Posterior cingulate gyrus (tissue), 11 donors: ENCODE results near the gene CNTFR.
"Not testable (repeated sequence)": the region's sequence is repeated elsewhere in the genome, so short reads cannot be mapped to it uniquely, and the experiment has no call there.

ENCODE experiments used
- DNase-seq, 10 donors: peaks; one replicate each; pipeline versions ENCODE4 v3.0.0 to v3.0.0-alpha.2; 2020 to 2021; ENCODE audit warnings: mixed read lengths in 3 of 10
- intact Hi-C: fragments of 100-400 bp; cut with DNase I; formaldehyde crosslinking; loops from one replicate; pipeline ENCODE4 v1.15.1; 2023

Gene CNTFR

DNA sequence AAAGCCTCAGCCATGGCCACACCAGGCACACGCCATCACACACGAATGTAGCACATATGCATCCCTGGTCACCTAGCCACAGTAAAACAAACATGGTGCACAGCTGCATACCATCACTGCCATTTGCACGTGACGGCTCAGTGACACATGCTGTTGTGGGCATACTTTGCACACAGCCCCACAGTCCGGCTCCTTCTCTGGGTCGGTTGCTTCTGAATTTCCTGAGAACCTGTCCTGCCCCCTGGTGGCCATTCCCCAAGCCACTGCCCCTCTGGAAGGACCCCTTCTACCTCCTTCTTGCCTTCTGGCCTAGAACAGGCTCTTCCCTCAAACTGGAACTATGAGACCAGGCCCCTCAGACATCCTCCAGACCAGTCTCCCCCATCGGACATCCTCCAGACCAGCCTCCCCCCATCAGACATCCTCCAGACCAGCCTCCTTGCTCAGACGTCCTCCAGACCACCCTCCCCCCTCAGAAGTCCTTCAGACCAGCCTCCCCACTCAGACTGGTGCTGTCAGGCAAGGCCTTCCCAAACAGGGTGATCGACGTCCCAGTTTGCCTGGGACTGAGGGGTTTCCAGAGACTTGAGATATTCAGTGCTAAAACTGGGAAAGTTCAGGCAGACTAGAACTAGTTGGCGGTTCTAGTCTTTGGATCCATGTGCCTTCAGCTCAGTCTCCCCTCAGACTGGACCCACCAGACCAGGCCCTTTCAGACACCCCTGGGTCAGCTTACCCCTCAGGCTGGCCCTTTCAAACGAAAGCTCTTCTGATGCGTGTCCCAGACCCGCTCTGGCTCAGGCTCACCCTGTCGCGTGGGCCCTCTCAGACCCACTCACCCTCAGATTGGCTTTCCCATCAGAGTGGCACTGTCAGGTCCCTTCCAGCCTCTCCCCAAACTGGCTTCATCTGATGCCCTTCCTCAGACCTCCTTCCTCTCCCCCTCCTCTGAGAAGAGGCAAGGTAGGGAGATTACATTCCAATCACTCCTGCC is 42.4 kb downstream of the CNTFR start:
- intact Hi-C loops = loop anchor here (1.0 to 5.0 kb wide), 3 partner anchors 46 to 143 kb away; no protein-coding TSS in a partner anchor
- DNase-seq = peak; percentile 58 to 96 (median 79)

DNA sequence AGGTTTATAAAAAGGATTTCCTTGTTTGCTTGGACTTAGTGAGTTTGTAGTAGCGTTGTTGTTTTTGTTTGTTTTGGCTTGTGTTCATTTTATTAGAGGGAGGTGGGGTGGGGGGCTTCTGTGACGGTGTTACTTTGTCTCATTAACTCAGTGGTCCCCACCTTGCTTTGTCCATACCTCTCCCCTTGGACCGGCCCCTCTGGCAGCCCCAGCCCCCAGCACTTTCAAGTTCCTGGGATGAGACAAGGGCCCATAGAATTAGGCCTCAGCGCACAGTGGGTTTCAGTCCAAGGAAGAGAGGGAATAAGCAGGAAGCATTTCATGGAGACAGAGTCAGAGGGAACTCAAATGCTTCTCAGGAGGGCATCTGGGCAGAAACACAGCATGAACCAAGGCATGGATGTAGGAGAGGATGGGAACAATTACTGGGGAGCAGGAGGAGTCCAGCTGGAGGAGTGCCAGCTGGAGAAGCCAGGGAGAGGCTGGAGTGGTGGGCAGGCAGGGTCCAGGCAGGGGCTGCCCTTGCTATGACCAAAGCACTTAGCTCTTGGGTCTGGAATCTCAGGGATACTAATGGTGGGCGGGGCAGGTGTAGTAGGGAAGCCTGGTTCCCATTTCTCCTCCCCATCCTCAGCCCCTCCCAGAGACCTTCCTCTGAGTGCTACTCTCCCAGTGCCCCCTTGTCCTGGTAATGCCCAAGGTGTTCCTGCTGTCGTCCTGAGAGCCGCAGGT is 43.3 kb downstream of the CNTFR start:
- intact Hi-C loops = loop anchor here (5.0 kb wide), 1 partner anchor 109 kb away; no protein-coding TSS in a partner anchor
- peak in 2 of 10 donors; percentile 8 to 72 for DNase-seq

DNA sequence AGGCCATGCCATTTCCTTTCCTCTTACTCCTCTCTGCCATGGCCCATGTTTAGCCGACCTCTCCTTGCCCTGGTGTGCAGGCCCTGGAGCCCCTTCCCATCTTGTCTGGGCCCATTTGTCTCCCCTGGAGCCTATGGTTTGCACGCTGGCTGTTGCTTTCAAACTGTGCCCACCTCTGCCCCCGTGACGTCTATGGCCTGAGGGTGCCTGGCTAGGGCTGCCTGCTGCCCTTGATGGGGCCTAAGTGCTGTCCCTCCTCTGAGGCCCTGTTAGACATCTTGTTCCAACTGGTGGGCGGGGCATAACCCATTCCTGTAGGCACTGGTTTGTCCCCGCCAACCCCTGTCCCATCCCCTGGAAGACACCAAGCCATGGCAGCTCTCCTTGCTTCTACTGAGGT is 44.0 kb downstream of the CNTFR start:
- peak in 2 of 10 donors; percentile 51 to 57 for DNase-seq

GRCh38 chr9:34544035-34544434 is 45.5 kb downstream of the CNTFR start:
- intact Hi-C loops = no loop called here
- DNase-seq = peak in 1 of 10 donors; percentile 7

More for the DNA sequence above, 44.0 kb downstream of the CNTFR start:
- intact Hi-C loops = loop anchor here (5.0 kb wide), 1 partner anchor 108 kb away; no protein-coding TSS in a partner anchor

- intact Hi-C loops = no loop called here
- DNase-seq = peak in 2 of 10 donors; percentile 21 to 48
Measured at GRCh38 chr9:34541540-34541939, 48.0 kb downstream of the CNTFR start.

GRCh38 chr9:34540827-34541226 is 48.7 kb downstream of the CNTFR start:
- intact Hi-C loops = no loop called here
- no peak for DNase-seq

DNA sequence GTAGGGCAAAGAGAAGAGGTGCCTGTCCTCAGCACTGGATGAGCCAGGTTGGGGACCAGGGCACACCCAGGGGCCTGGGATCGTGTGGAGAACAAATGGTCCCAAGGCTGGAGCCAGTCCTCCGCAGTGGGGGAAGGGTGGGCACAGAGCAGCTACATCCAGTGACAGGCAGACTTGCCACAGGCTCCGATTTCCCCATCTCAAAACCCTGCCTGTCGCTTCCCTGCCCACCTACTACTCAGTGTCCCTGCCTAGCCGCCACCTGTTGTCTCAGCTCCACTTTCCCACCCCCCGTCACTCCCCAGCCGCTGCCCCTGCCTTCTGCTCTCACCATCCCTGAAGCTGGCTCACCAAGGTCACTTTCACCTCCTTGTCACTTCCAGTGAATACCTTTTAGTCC is 52.8 kb downstream of the CNTFR start:
- DNase-seq = peak in 2 of 10 donors; percentile 30 to 78
- intact Hi-C loops = no loop called here

DNA sequence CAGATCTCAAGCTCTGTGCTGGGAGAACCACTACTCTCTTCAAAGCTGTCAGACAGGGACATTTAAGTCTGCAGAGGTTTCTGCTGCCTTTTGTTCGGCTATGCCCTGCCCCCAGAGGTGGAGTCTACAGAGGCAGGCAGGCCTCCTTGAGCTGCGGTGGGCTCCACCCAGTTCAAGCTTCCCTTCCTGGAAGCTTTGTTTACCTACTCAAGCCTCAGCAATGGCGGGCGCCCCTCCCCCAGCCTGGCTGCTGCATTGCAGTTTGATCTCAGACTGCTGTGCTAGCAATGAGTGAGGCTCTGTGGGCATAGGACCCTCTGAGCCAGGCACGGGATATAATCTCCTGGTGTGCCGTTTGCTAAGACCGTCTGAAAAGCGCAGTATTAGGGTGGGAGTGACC is 57.5 kb downstream of the CNTFR start:
- intact Hi-C loops = not testable (repeated sequence)
- DNase-seq = peak in 2 of 10 donors; percentile 23 to 40

- no peak for DNase-seq
- intact Hi-C loops = no loop called here
Measured at GRCh38 chr9:34526026-34526425, 63.5 kb downstream of the CNTFR start.

GRCh38 chr9:34524349-34524748 is 65.2 kb downstream of the CNTFR start:
- intact Hi-C loops = no loop called here
- DNase-seq = no peak

- intact Hi-C loops = loop anchor here (1.0 kb wide), 1 partner anchor 21 kb away; no protein-coding TSS in a partner anchor
- DNase-seq = peak; percentile 85 to 99 (median 90)
Measured at GRCh38 chr9:34522971-34523797, 66.3 kb downstream of the CNTFR start, which contains the start of gene ENHO. Gene ENHO, minus strand, starts transcription at chr9:34522990. Its CDS starts 1,295 bp downstream, at chr9:34521695.

DNA sequence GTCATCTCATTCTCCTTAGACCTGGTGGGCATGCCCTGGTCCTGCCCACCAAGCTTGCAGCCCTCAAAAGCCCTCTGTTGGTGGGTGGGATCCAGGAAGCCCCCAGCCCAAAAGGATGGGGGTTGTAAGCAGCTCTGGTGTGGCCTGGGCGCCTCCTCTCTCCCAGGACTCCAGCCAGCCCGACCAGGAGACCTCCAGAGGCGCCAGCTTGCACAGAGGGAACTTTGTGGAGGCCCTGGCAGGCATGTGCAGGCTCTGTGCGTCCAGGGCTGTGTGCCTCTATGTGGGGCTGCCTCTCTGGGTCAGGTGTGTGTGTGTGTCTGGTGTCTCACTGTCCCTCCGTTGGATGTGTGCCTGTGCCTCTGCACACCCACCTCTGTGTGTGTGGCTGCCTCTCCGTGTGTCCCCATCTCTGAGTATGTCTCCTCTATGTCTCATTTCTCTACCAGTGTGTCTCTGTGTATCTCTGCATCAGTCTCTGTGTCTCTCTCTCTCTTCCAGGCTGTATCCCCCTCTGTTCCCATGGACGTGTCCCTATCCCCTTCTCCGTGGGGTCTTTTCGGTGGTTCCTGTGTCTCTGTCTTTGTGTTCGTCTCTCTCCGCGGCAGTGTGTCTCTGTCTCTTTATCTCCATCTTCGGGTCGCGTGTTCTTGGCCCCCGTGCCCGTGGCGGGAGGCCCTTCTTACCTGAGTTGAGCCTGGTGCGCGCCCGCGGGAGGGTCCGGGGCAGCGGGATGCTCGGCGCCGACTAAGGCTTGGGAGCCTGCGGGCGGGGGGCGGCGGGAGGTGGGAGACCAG is 67.2 kb downstream of the CNTFR start:
- DNase-seq = peak in 5 of 10 donors; percentile 32 to 92 (median 48)
- intact Hi-C loops = no loop called here

DNA sequence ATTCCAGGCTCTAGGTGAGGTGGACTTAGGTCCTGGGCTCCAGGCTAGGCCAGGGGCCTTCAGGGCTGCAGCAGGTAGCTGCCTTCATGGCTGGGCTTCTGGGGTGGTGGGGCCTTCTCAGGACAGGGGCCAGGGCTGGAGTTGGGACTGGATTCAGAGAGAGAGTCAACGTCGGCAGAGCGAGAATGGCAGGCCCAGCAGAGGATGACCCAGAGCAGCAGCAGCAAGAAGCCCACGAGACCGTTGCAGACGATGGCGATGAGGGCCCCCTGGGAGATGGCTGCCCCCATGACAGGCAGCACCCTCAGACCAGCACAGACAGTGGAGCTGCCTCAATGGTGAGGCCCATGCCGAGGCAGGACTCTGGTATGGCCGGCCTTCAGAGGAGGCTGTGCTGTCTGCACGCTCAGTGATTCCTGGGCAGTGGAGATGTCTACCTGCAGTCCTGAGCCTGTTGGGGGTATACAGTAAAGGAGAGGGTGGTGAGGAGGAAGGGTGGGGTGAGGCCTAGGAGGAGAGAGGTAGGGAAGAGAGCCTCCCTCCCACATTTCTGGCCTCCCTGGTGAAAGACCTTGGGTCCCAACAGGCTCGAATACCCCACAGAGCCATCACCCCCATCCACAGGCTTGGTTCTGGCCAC is 68.0 kb downstream of the CNTFR start:
- intact Hi-C loops = no loop called here
- no peak for DNase-seq

DNA sequence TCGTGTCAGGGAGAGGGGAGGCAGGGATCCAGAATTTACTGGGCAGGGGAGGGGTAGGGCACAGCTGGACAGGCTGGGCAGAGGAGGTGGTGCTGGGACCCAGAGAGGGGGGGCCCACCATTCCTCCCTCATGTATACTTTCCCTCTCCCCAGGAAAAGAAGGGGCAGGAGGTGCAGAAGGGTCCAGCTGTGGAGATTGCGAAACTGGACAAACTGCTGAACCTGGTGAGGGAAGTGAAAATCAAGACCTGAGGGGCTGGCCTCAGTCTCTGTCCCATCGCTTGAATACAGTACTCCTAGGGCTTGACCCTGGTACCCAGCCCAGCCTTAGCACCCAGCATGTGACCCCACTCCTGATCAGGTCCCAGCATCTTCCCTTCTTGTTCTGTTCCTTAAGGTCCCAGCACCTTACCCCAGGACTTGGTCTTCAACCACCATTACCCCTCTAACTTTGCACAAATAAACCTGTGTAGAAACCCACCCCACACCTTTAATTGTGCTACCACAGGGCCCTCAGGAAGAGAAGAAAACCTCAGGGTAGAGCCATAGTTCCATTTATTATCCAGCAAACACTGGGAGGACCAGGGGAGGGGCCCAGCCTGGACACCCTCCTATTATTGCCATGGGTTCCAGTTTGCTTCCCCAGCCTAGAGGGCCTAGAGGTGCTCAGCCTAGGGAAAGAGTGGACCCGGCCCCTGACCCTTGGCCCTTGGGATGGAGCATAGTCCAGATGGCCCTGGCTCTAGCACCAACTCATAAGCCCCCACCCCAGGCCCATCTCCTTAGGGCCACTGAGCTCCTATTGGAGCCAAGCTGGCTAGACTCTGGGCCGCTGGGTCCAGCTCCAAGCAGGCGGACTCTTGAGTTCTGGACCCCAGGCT is 68.8 kb downstream of the CNTFR start:
- intact Hi-C loops = no loop called here
- DNase-seq = no peak

- DNase-seq = peak in 1 of 10 donors; percentile 66
- intact Hi-C loops = no loop called here
Measured at GRCh38 chr9:34520096-34520495, 69.4 kb downstream of the CNTFR start.

DNA sequence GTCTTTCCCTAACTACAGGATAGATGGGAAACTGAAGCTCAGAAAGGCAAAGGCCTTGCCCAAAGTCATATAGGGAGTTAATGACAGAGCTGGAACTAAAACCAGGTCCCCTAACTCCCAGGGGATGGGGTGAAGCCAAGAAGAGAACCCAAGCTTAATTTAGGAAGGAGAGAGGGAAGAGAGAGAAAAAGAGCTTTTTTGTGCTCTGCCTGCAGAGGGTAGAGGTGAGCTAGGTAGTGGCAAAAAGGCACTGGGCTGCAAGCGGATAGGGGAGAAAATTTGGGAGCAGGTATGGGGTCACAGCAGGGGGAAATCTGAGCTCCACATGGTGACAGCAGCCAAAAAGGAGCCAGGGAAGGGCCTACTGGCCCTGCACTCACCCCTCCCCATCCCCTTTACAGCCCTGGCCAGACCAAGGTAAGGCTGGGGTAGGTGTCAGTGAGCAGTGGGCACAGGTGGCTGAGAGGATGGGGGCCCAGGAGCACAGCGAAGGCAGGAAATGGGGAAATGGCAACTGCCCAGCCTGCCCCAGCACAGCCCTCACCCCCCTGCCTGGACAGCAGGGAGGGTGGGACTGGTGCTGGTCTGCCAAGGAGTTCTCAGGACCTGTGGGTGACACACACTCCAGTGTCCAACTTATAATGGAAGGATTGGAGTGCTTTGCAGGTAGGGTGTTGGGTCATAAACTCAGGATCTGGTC is 70.1 kb downstream of the CNTFR start:
- intact Hi-C loops = no loop called here
- no peak for DNase-seq

DNA sequence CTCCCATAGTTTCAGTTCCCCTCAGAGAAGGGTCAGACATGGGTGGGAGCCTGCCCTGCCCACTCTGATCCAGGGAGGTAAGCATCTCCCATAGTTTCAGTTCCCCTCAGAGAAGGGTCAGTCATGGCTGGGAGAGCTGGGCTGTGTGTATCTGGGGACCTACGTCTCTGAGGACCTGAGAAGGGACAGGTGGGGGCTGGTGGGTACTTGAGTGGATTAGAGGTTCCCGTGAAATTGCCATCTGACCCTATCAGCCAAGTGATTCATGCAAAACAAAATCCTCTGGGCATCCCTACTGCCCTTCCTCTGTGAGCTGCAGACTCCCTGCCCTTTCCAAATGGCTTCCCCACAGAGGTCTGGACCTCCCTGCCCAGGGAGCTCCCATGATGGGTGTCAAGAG is 70.6 kb downstream of the CNTFR start:
- intact Hi-C loops = no loop called here
- DNase-seq = no peak
